ENCODE results near the gene MTMR3.
"Not testable (repeated sequence)": the region's sequence is repeated elsewhere in the genome, so short reads cannot be mapped to it uniquely, and the experiment has no call there.

The MTMR3 gene

GRCh38 chr22:30054067-30054763, 171.2 kb downstream of the MTMR3 start:
- no peak for DNase-seq (ENCODE audit: low read depth in 2 of 2)

- DNase-seq (ENCODE audit: low read depth in 2 of 2) = no peak
Measured at GRCh38 chr22:30054764-30055069, 171.7 kb downstream of the MTMR3 start.

- no peak for DNase-seq (ENCODE audit: low read depth in 2 of 2)
Measured at GRCh38 chr22:30056015-30056414, 173.0 kb downstream of the MTMR3 start.

GRCh38 chr22:30057375-30057774, 174.4 kb downstream of the MTMR3 start:
- DNase-seq (ENCODE audit: low read depth in 2 of 2) = no peak

- DNase-seq (ENCODE audit: low read depth in 2 of 2) = not testable (repeated sequence)
Measured at GRCh38 chr22:30059346-30060020, 176.5 kb downstream of the MTMR3 start.

GRCh38 chr22:30061094-30061493, 178.1 kb downstream of the MTMR3 start:
- not testable (repeated sequence) for DNase-seq (ENCODE audit: low read depth in 2 of 2)

- no peak for DNase-seq (ENCODE audit: low read depth in 2 of 2)
Measured at GRCh38 chr22:30062259-30062658, 179.3 kb downstream of the MTMR3 start.

GRCh38 chr22:30062950-30063349, 180.0 kb downstream of the MTMR3 start:
- DNase-seq (ENCODE audit: low read depth in 2 of 2) = no peak

- DNase-seq (ENCODE audit: low read depth in 2 of 2) = no peak
Measured at GRCh38 chr22:30064172-30064571, 181.2 kb downstream of the MTMR3 start.

- no peak for DNase-seq (ENCODE audit: low read depth in 2 of 2)
Measured at GRCh38 chr22:30073743-30074142, 190.8 kb downstream of the MTMR3 start.

GRCh38 chr22:30074147-30074546, 191.2 kb downstream of the MTMR3 start:
- no peak for DNase-seq (ENCODE audit: low read depth in 2 of 2)

GRCh38 chr22:30074994-30075393, 192.0 kb downstream of the MTMR3 start:
- DNase-seq (ENCODE audit: low read depth in 2 of 2) = no peak

- DNase-seq (ENCODE audit: low read depth in 2 of 2) = no peak
Measured at GRCh38 chr22:30077279-30077880, 194.4 kb downstream of the MTMR3 start.

- no peak for DNase-seq (ENCODE audit: low read depth in 2 of 2)
Measured at GRCh38 chr22:30078320-30079311, 195.6 kb downstream of the MTMR3 start.

- DNase-seq (ENCODE audit: low read depth in 2 of 2) = no peak
Measured at GRCh38 chr22:30079952-30080533, 197.1 kb downstream of the MTMR3 start, which contains the start of gene HORMAD2. HORMAD2 (plus strand) TSS chr22:30080464; CDS start chr22:30093953, 13,489 bp downstream.
